GM23338 (cell line): Measurements from ENCODE around the gene STXBP5L. TPM values are rescaled to one million over a fixed set of nuclear protein-coding genes. Genes with fewer than 3 reads are reported as not detected.

ENCODE experiments used
- ATAC-seq: fragments of 200-7000 bp; cut with Tn5 transposase; 3 replicates; pipeline ENCODE4 v1.9.1; 2020
- DNase-seq: peaks from one replicate; pipeline ENCODE4 v3.0.0-alpha.2; 2015; ENCODE audit warnings: low spot score
- H2AFZ ChIP-seq: fragments of 200-600 bp; sonication (generic); 2 replicates; pipeline ENCODE4 v1.8.0; 2016; ENCODE audit warnings: antibody characterized with exemption, mild to moderate bottlenecking, moderate library complexity
- H3F3A ChIP-seq: fragments of 200-600 bp; sonication (generic); replicated peaks from 2 replicates; pipeline ENCODE4 v1.8.0; 2017; ENCODE audit warnings: antibody characterized with exemption, mixed run types, low read depth
- H3K27ac ChIP-seq: fragments of 200-600 bp; sonication (generic); 2 replicates; pipeline ENCODE4 v1.6.1; 2016; ENCODE audit warnings: low read depth
- H3K27me3 ChIP-seq: fragments of 200-600 bp; sonication (generic); 2 replicates; pipeline ENCODE4 v1.8.0; 2016; ENCODE audit warnings: mild to moderate bottlenecking, mixed run types, moderate library complexity; ENCODE audit not compliant: insufficient read depth
- H3K36me3 ChIP-seq: fragments of 200-600 bp; sonication (generic); 2 replicates; pipeline ENCODE4 v1.8.0; 2016; ENCODE audit warnings: mild to moderate bottlenecking; ENCODE audit not compliant: insufficient read depth
- H3K4me1 ChIP-seq: fragments of 200-600 bp; sonication (generic); 2 replicates; pipeline ENCODE4 v1.8.0; 2016; ENCODE audit warnings: mild to moderate bottlenecking, moderate library complexity; ENCODE audit not compliant: insufficient read depth
- H3K4me2 ChIP-seq: fragments of 200-600 bp; sonication (generic); 2 replicates; pipeline ENCODE4 v1.7.1; 2017; ENCODE audit warnings: mixed run types
- H3K4me3 ChIP-seq: fragments of 200-600 bp; sonication (generic); 2 replicates; pipeline ENCODE4 v1.6.1; 2016; ENCODE audit warnings: mixed run types
- H3K79me2 ChIP-seq: fragments of 200-600 bp; sonication (generic); replicated peaks from 2 replicates; pipeline ENCODE4 v1.8.0; 2017; ENCODE audit warnings: mild to moderate bottlenecking; ENCODE audit not compliant: insufficient read depth
- H3K9me2 ChIP-seq: fragments of 200-600 bp; sonication (generic); 2 replicates; pipeline ENCODE4 v1.8.0; 2017; ENCODE audit not compliant: insufficient read depth
- H4K20me1 ChIP-seq: fragments of 200-600 bp; sonication (generic); replicated peaks from 2 replicates; pipeline ENCODE4 v1.8.0; 2017; ENCODE audit warnings: mild to moderate bottlenecking; ENCODE audit not compliant: insufficient read depth
- H3K27ac Mint-ChIP-seq: 2 replicates; pipeline ENCODE4 v1.8.0; 2020; ENCODE audit warnings: inconsistent platforms, mild to moderate bottlenecking, moderate library complexity, mixed read lengths
- H3K27me3 Mint-ChIP-seq: 3 replicates; pipeline ENCODE4 v1.8.0; 2022; ENCODE audit warnings: low read depth, mild to moderate bottlenecking, moderate library complexity, mixed read lengths, inconsistent platforms; ENCODE audit not compliant: insufficient read depth, poor library complexity
- H3K36me3 Mint-ChIP-seq: 3 replicates; pipeline ENCODE4 v1.8.0; 2021; ENCODE audit warnings: low read depth, mild to moderate bottlenecking, inconsistent platforms, moderate library complexity, mixed read lengths
- H3K4me1 Mint-ChIP-seq: 3 replicates; pipeline ENCODE4 v1.8.0; 2020; ENCODE audit warnings: mild to moderate bottlenecking, inconsistent platforms, mixed read lengths
- H3K4me3 Mint-ChIP-seq: 3 replicates; pipeline ENCODE4 v1.8.0; 2021; ENCODE audit warnings: moderate library complexity, mild to moderate bottlenecking, inconsistent platforms, mixed read lengths
- H3K9me3 Mint-ChIP-seq: 3 replicates; pipeline ENCODE4 v1.8.0; 2020; ENCODE audit warnings: moderate library complexity, mild to moderate bottlenecking, inconsistent platforms, mixed read lengths
- CREB1 ChIP-seq: fragments of 250-450 bp; sonication (Bioruptor Pico); IDR thresholded peaks from 2 replicates; pipeline ENCODE4 v1.5.0; 2020; ENCODE audit warnings: low read depth, mild to moderate bottlenecking, moderate library complexity
- CTCF ChIP-seq, 2 experiments: fragments of 200-600 bp in 1 of 2; sonication (generic) in 1 of 2; conservative IDR thresholded peaks; 2 replicates each; pipeline versions ENCODE4 v1.5.1 to v1.6.1; 2016 to 2017; ENCODE audit warnings: antibody characterized with exemption in 2 of 2, low read depth in 2 of 2, mild to moderate bottlenecking in 2 of 2, moderate library complexity in 1 of 2
- ETS1 ChIP-seq: IDR thresholded peaks from 2 replicates; pipeline ENCODE4 v1.6.1; 2016; ENCODE audit warnings: antibody characterized with exemption
- EZH2 ChIP-seq: fragments of 200-600 bp; sonication (generic); IDR thresholded peaks from one replicate; pipeline ENCODE4 v1.8.0; 2017; ENCODE audit warnings: antibody characterized with exemption, mild to moderate bottlenecking, low read depth; ENCODE audit not compliant: unreplicated experiment
- EZH2phosphoT487 ChIP-seq: fragments of 200-600 bp; sonication (generic); IDR thresholded peaks from one replicate; pipeline ENCODE4 v1.8.1; 2018; ENCODE audit warnings: antibody characterized with exemption; ENCODE audit not compliant: unreplicated experiment
- JUNB ChIP-seq: IDR thresholded peaks from one replicate; pipeline ENCODE4 v1.6.1; 2016; ENCODE audit warnings: antibody characterized with exemption; ENCODE audit not compliant: unreplicated experiment
- NANOG ChIP-seq: IDR thresholded peaks from 2 replicates; pipeline ENCODE4 v1.6.1; 2016; ENCODE audit warnings: antibody characterized with exemption, borderline replicate concordance
- POLR2AphosphoS5 ChIP-seq: IDR thresholded peaks from 2 replicates; pipeline ENCODE4 v1.6.1; 2016; ENCODE audit warnings: antibody characterized with exemption, low read depth
- REST ChIP-seq: IDR thresholded peaks from one replicate; pipeline ENCODE4 v1.6.1; 2018; ENCODE audit warnings: antibody characterized with exemption; ENCODE audit not compliant: unreplicated experiment
- STAT1 ChIP-seq: IDR thresholded peaks from one replicate; pipeline ENCODE4 v1.6.1; 2016; ENCODE audit warnings: antibody characterized with exemption; ENCODE audit not compliant: unreplicated experiment
- ZNF331 ChIP-seq: fragments of 250-450 bp; sonication (Bioruptor Pico); IDR thresholded peaks from 2 replicates; pipeline ENCODE4 v1.5.0; 2020; ENCODE audit warnings: low read depth, mild to moderate bottlenecking, moderate library complexity
- polyA plus RNA-seq: library from polyadenylated mRNA; unstranded; fragments of >200 nt; fragmentation: Nextera tagmentation; extraction: Ambion mirVana; gene quantifications from 2 replicates; pipeline ENCODE4 v1.2.1, GENCODE V29; 2016
- total RNA-seq: library from RNA; depleted of rRNA; stranded (reverse); fragments of >200 nt; shearing (Covaris generic); gene quantifications from 2 replicates; pipeline ENCODE4 v1.2.3, GENCODE V29; 2014

Gene STXBP5L
- total and polyA plus RNA-seq, 2 experiments from 2014 or later = 4.2 to 6.0 TPM

- H2AFZ ChIP-seq = no peak overlapping the region
- Mint-ChIP-seq H3K4me3 (no peak overlapping the region), H3K36me3 (no peaks in the 10 kb centered on the region; the same call in 2 of the 3 replicates), H3K27ac (peak overlapping the region; percentile 86), H3K4me1 (peaks cover 31% of the 10 kb centered on the region), H3K9me3 (no peaks in the 10 kb centered on the region), H3K27me3 (no peaks in the 10 kb centered on the region)
- H3K4me2 ChIP-seq = peak overlapping the region; percentile 27
- peak; percentile 27 for DNase-seq
- ATAC-seq = peak; percentile 75
- H3K4me3 ChIP-seq = no peak overlapping the region
- no peaks in the 10 kb centered on the region for H3F3A ChIP-seq
- no peaks in the 10 kb centered on the region for H3K36me3 ChIP-seq
- H3K9me2 ChIP-seq = no peaks in the 10 kb centered on the region
- no peaks in the 10 kb centered on the region for H4K20me1 ChIP-seq
- H3K27ac ChIP-seq = peak overlapping the region; percentile 10; the same call in 1 of the 2 replicates
- H3K27me3 ChIP-seq = no peaks in the 10 kb centered on the region
- peaks cover 30% of the 10 kb centered on the region for H3K4me1 ChIP-seq
- TF ChIP-seq NANOG = no peak
- no peak for TF ChIP-seq ETS1
- TF ChIP-seq EZH2phosphoT487 = no peak
- no peak for TF ChIP-seq ZNF331 (CRISPR knock-in tag)
- TF ChIP-seq POLR2AphosphoS5 = no peak
- H3K79me2 ChIP-seq = no peaks in the 10 kb centered on the region
These were observed 245.8 kb downstream of the STXBP5L start for GRCh38 chr3:121153851-121154250.

- DNase-seq (no peak), ATAC-seq (no peak)
- H3K27ac Mint-ChIP-seq = peak overlapping the region; percentile 86
- Histone ChIP-seq H3K4me1 (peaks cover 30% of the 10 kb centered on the region), H3K4me2 (no peak overlapping the region), H4K20me1 (no peaks in the 10 kb centered on the region), H3F3A (no peaks in the 10 kb centered on the region), H3K79me2 (no peaks in the 10 kb centered on the region), H3K4me3 (no peak overlapping the region), H3K27ac (no peak overlapping the region), H3K27me3 (no peaks in the 10 kb centered on the region), H3K36me3 (no peaks in the 10 kb centered on the region), H2AFZ (no peak overlapping the region), H3K9me2 (no peaks in the 10 kb centered on the region)
- no peaks in the 10 kb centered on the region; the same call in 2 of the 3 replicates for H3K9me3 Mint-ChIP-seq
- H3K27me3 Mint-ChIP-seq = no peaks in the 10 kb centered on the region
- H3K4me3 Mint-ChIP-seq = no peak overlapping the region
- peaks cover 31% of the 10 kb centered on the region for H3K4me1 Mint-ChIP-seq
- no peaks in the 10 kb centered on the region; the same call in 1 of the 3 replicates for H3K36me3 Mint-ChIP-seq
- TF ChIP-seq EZH2 = no peak
- TF ChIP-seq CTCF (conservative IDR thresholded peaks at IDR 0.05; ENCODE audit: low read depth in 2 of 2) = no peak
- TF ChIP-seq ZNF331 (CRISPR knock-in tag) = no peak
- TF ChIP-seq POLR2AphosphoS5 = no peak
- TF ChIP-seq STAT1 = no peak
- TF ChIP-seq EZH2phosphoT487 = no peak
- no peak for TF ChIP-seq REST
- TF ChIP-seq CREB1 (CRISPR knock-in tag) = no peak
- no peak for TF ChIP-seq JUNB
These were observed 247.0 kb downstream of the STXBP5L start for GRCh38 chr3:121155028-121155427.
